Medulla oblongata (tissue), 1 donor: Measurements from ENCODE around the gene CDC25C.
A peak's percentile ranks its signal among the peaks of the same experiment; 100 is the strongest.

Experiments used
- DNase-seq: peaks from one replicate; pipeline ENCODE4 v3.0.0-alpha.2; 2015; ENCODE audit errors: extremely low spot score

CDC25C gene

GRCh38 chr5:138331449-138332368 is at the start of gene CDC25C:
CDC25C (minus strand) TSS chr5:138331804; CDS start chr5:138331180, 624 bp downstream.
- peak; percentile 99 for DNase-seq

GRCh38 chr5:138372653-138373052 is 41.0 kb upstream of the CDC25C start:
- DNase-seq: no peak

- no peak for DNase-seq
These were observed 40.6 kb upstream of the CDC25C start for GRCh38 chr5:138372225-138372624.

- no peak for DNase-seq
These were observed 39.9 kb upstream of the CDC25C start for GRCh38 chr5:138371454-138371853.

- no peak for DNase-seq
These were observed 38.9 kb upstream of the CDC25C start for GRCh38 chr5:138370537-138370936.

- peak; percentile 67 for DNase-seq
These were observed 38.1 kb upstream of the CDC25C start for GRCh38 chr5:138369706-138370105.

GRCh38 chr5:138369261-138369660 is 37.7 kb upstream of the CDC25C start:
- DNase-seq: no peak

GRCh38 chr5:138366632-138367382 is 35.2 kb upstream of the CDC25C start:
- DNase-seq: no peak

- DNase-seq: no peak
These were observed 33.0 kb upstream of the CDC25C start for GRCh38 chr5:138364576-138364975.

GRCh38 chr5:138360941-138361452 is 29.4 kb upstream of the CDC25C start:
- no peak for DNase-seq

GRCh38 chr5:138359621-138360020 is 28.0 kb upstream of the CDC25C start:
- DNase-seq: no peak

- DNase-seq: peak; percentile 69
These were observed 23.3 kb upstream of the CDC25C start for GRCh38 chr5:138354926-138355378.

- DNase-seq: no peak
These were observed 22.8 kb upstream of the CDC25C start for GRCh38 chr5:138354387-138354786.

- DNase-seq: no peak
These were observed 22.0 kb upstream of the CDC25C start for GRCh38 chr5:138353560-138354080.

- peak; percentile 77 for DNase-seq
These were observed 21.3 kb upstream of the CDC25C start for GRCh38 chr5:138352722-138353559.

GRCh38 chr5:138352071-138352721 is 20.6 kb upstream of the CDC25C start, which contains the start of gene KDM3B:
KDM3B (plus strand) TSS chr5:138352685; CDS start chr5:138352796, 111 bp downstream.
- DNase-seq: peak; percentile 70

- no peak for DNase-seq
These were observed 19.9 kb upstream of the CDC25C start for GRCh38 chr5:138351517-138351916.

- DNase-seq: no peak
These were observed 19.5 kb upstream of the CDC25C start for GRCh38 chr5:138351056-138351455.

- no peak for DNase-seq
These were observed 18.9 kb upstream of the CDC25C start for GRCh38 chr5:138350563-138350890.

- no peak for DNase-seq
These were observed 18.4 kb upstream of the CDC25C start for GRCh38 chr5:138349852-138350562.
